Stimulated activated naive CD4-positive, alpha-beta T cell treated with Interleukin-2 at 50 U/mL for 16 hours (primary cell): Measurements from ENCODE around the gene SIAH2.
A peak's percentile ranks its signal among the peaks of the same experiment; 100 is the strongest.

ENCODE experiments used
- DNase-seq: peaks from one replicate; lab custom pipeline; 2025; lab: John Stamatoyannopoulos, UW

Gene SIAH2

DNA sequence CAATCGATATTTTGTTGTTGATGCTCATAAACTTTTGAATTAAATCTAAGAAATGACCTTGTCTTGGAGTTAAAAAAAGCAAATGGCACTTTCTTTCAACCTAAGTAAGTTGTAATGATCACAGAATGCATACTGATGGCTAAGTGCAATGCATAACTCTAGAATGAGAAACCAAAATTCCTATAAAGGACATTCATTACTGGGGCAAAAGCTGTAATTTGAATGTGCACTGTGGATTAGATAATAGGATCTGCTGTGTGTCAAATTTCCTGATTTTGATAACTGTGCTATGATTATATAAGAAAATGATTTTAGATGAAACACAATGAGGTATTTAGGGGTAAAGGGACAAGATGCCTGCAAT is 14.3 kb downstream of the SIAH2 start:
- DNase-seq = no peak

GRCh38 chr3:150747886-150748683 is 14.9 kb downstream of the SIAH2 start:
- DNase-seq = no peak

DNA sequence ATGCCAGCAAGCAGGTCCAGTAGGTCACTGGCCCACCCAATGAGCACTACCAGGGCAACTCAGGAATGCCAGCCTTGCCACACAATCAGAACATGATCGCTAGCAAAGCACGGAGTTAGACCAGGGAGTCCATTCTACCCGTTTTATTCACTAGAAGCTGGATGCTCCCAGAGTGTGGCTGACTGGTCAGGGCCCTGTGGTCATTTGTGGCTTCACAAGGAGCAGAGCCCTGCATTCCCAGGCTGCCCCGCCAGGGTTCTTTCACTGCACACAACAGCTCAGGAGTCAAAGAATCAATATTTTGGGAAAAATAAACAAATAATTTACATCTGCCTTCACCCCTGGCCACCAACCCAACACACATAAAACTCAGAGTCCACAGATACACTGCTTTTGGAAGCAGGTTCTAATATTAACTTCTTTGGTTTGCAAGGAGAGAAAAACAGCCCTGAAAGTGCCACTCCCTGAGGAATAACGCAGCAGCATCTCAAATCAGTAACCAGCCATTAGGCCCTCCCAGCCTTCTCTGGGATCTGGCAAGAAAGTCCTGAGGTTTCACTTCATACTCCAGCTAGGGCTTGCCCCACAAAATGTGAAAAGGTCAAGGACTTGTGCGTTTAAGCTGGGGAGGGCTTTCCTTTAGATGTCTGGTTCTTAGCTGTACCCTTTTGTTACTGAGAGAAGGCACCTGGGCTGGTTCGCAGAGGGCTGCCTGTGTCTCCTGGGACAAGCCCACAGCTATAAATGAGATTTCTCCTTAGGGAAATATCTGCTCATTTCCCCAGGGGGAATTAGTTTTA is 16.0 kb downstream of the SIAH2 start:
- no peak for DNase-seq

DNA sequence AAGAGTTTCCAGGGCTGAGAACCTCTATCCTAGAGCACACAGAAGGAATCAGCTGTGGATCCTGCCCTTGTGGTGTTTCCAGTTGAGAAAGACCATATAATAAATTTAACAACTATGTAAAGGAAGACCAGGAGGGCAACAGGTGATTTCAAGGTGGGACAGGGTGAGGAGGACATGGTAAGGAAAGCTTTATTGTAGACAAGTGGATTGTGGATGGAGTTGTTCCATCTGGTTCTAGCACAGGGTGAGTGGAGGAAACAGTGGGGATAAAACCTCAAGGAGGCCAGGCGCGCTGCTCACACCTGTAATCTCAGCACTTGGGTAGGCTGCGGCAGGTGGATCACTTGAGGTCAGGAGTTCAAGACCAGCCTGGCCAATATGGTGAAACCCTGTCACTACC is 17.1 kb downstream of the SIAH2 start:
- DNase-seq = no peak

DNA sequence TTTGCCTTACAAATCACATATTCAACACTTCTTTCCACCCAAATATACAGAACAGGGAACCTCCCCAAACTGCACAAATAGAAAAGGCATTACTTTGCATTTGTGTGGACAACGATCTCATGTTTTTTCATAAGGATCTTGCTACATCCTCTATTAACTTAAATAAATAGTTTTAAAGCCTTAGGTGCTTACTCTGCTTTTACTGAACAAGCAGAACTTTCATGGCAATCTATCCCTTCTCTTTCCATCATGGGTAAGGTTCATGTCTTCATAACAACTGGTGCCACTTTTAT is 18.1 kb downstream of the SIAH2 start:
- no peak for DNase-seq

GRCh38 chr3:150744041-150744918 is 18.7 kb downstream of the SIAH2 start:
- DNase-seq = no peak

DNA sequence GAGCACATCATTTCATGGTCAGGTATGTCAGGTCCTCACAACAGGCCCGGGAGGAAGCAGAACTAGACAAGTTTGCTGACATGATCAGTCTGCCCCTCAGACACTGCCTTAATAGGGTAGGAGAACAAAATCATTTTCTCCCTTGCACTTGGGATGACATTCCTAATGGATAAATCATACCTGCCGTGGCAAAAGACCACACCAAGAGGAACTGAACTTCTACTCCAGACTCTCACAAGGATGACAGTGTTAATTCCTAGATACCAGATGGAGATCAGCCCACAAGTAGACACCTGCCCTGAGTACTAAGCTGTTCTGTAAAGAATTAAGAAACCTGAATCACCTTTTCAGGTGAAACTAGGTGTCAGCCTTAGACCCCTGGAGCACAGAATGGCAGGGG is 19.5 kb downstream of the SIAH2 start:
- no peak for DNase-seq

GRCh38 chr3:150742679-150743078 is 20.3 kb downstream of the SIAH2 start:
- no peak for DNase-seq

- no peak for DNase-seq
Measured at GRCh38 chr3:150742141-150742523, 20.8 kb downstream of the SIAH2 start.

DNA sequence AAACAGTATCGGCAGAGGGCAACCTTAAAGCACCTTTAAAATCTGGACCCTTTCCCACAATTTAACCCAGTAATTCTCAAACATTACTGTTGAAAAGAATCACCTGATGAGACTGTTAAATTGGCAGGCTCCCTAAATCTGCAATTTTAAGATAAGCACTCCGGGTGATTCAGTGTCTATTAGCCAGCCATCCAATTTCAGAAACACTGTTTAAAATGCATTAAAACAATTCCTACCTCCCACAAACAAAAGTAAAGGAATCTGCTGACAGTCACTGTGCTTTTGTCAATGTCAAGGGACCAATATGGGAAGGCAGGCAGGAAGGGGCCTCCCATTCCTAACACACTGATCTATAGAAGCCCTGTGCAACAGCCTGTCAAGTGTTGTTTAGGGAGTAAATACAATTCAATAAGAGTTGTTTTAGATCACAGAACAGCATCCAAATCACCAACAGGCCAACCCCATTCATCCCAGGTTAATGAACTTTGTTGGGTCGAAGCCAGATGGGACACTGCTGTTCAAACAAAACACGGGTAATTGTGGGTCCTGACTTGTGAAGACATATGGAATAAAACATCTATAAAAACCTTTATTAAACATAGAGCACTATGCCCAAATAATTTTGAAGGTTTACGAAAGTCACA is 21.4 kb downstream of the SIAH2 start:
- no peak for DNase-seq

DNA sequence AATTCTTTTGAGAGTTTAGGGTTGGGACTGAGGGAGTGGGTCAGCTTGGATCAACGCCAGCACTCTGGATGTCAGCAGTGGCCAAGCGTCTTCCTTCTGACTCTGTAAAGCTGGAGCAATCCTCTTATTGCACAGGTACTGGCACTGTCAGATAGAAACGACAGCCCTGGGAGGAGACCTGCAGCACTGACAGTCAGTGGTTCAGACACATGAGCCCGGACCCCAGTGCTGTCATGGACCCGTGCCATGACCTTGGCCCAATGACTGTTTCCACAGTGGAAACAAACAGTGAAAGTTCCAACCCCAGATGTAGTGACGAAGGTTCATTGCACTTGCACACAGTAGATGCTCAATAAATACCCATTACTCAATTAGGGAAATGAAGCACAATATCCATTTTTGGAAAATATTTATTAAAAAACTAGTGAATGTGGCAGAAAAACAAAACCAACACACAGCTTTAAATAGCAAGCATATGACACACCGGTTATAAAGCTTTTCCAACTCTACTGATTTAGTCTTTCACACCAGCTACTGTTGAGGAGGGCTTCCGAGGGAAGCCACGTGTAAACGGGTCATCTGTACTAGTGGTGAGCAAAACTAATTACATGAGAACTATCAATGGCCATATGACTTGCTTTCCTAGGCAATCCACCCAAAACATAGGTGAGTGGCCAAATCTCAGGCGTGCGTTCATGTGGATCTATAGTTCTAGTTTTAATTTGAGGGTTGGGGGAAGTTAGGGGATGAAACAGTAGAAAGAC is 22.1 kb downstream of the SIAH2 start:
- DNase-seq = peak; percentile 14

- no peak for DNase-seq
Measured at GRCh38 chr3:150739877-150740645, 22.9 kb downstream of the SIAH2 start.

DNA sequence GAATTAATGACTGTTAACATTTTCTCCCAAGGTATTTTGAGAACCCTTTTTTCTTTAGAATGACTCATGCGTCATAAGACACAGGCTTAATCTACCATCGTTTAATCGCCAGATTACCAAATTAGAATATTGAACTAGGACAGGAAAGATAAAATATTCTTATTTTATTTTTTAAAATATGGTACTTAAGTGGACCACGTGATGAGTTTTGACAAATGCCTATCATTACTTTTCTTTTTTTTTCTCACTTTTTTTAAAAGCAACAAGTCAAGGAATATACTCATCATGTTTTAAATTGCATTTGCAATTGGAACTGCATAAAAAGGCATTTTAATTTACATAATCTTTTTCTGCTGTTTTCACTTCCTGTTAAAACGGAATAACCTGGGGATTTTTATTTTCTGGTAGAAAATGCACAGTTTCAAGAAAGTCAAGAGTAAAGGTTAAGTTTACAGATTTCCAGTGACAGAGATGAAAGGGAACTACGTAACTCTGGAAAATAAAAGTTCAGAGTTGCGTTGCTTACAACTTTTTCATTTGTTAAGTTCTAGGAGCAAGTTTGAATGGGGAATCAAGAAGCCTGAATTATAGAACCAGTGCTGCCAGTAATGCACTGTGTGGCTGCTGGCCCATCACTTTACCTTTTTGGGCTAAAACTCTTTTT is 23.6 kb downstream of the SIAH2 start:
- DNase-seq = no peak

DNA sequence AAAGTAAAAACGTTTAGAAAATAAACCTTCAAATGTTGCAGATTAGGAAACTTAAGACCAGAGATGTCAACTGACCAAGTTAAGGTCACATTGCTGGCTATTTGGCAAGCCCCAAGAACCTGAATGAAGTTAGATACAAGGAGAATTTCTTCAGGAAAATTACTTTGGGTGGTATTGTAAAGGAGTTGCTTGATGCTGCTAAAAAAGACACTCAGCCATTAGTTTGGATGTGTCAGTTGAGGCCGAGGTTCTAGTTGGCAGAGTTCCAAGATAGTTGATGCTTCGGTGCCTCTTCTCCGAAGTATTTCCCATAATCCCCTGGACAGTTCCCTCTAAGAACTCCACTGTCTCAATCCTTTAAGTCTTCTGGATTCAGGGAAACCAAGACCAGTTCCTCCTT is 24.3 kb downstream of the SIAH2 start:
- no peak for DNase-seq

GRCh38 chr3:150737874-150738679 is 24.9 kb downstream of the SIAH2 start:
- peak; percentile 53 for DNase-seq

GRCh38 chr3:150736903-150737832 is 25.8 kb downstream of the SIAH2 start:
- no peak for DNase-seq

DNA sequence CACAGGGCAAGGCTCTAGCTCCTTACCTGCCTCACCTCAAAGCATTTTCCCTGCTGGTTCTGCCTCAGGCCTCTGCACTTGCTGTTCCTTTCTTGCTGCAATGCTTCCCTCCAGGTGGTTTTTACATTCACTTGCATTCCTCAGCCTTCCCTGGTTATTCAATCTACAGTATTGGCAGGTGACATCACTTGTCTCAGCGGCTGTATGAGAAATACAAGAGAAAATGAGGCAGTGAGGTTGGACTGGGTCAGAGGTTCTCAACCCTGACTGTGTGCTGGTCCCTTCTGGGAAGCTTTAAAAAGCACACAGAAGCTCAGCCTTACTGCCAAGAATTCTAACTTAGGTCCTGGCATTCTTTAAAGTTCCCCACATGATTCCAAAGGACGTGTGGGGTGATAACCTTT is 26.7 kb downstream of the SIAH2 start:
- no peak for DNase-seq

GRCh38 chr3:150734795-150735119 is 28.2 kb downstream of the SIAH2 start:
- no peak for DNase-seq
